T47D (cell line): Measurements from ENCODE around the gene IL36RN.
A peak's percentile ranks its signal among the peaks of the same experiment; 100 is the strongest.

Experiments
- DNase-seq, 2 experiments: peaks; one replicate each; pipeline versions ENCODE4 v3.0.0 to v3.0.0-alpha.2; 2011 to 2012; ENCODE audit warnings: low read depth in 1 of 2, low spot score in 1 of 2
- JUND ChIP-seq: IDR thresholded peaks from 2 replicates; pipeline ENCODE4 v1.6.1; 2012; ENCODE audit warnings: low read depth
- in situ Hi-C: cut with HindIII; loops from 2 replicates; pipeline ENCODE4 v1.10.0; 2016; ENCODE audit warnings: low sequenced_read_pairs, low pct_unique_long_range_greater_than_20kb

IL36RN gene

DNA sequence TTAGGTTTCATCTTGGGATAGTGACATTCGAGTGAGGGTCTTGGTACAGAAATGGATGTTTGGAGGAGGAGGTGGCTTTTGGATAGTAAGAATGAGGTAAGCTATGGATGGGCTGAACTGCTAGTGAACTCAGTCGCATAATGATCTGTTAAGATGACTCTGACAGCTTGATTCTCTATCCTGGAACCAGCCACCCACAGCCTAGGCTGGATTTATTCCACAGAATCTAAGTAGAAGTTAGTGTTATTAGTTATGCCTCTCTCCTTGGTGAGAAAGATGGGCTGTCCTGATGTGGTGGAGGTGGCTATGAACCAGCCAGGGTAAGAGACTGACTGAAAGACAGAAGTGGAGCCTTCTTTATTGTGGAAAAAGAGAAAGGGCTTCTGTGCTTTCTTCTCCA is 31.3 kb upstream of the IL36RN start:
- in situ Hi-C loops = no loop called here
- no peak for TF ChIP-seq JUND
- no peak for DNase-seq

DNA sequence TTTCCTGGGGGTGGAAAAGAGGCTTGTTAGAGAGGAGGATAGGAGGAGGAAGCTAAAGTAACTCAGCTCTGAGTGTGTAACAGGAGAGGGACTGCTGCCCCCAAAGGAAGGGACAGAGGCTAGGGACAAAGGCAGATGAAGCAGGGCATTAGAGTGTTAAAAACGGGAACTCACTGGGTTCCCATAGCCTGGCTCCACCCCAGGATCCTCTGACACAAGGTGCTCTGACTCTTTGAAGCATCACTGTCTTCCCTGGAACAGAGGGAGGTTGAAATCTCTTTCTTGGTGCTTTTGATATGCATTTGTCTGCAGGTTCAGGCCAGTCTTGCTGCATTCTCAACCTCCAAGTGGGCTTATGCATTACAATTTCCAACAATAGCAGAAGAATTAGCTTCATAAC is 30.9 kb upstream of the IL36RN start:
- DNase-seq = no peak
- no peak for TF ChIP-seq JUND
- in situ Hi-C loops = no loop called here

DNA sequence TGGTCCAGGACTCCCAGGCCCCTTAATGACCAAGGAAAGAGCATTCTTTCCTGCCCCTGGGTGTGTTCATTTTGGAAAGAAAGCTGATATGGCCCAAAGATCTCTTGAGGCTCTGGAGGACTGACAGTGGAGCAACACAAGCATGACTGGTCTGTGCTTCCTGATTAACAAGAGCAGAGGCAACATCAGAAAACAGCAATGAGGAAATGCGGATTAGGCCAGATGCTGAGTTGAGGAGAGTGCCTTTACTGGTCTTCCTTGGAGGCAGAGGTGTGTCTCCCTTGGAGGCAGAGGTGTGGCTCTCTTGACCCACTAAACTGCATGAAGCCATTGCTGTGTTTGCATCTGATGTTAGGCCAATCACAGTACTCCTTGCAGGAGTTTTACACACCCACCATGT is 26.3 kb upstream of the IL36RN start:
- no peak for TF ChIP-seq JUND
- DNase-seq = no peak
- in situ Hi-C loops = no loop called here

DNA sequence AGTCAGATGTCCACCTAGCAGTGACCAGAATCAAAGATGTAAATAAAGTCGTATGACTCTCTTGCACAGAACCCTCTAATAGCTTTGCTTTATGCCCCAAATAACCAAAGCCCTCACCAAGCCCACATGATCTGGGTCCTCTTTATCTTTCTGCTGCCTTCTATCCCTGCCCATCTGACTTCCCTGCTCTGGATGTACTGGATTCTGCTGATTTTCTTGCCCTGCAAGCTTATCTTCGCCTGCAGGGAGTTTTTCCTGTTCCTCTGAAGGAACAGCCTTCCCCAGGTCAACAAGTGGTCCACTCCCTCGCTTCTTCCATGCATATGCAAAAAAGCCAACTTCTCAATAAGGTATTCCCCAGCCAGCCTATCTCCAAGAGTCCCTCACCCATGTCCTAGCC is 25.0 kb upstream of the IL36RN start:
- DNase-seq = no peak
- in situ Hi-C loops = no loop called here
- TF ChIP-seq JUND = no peak

DNA sequence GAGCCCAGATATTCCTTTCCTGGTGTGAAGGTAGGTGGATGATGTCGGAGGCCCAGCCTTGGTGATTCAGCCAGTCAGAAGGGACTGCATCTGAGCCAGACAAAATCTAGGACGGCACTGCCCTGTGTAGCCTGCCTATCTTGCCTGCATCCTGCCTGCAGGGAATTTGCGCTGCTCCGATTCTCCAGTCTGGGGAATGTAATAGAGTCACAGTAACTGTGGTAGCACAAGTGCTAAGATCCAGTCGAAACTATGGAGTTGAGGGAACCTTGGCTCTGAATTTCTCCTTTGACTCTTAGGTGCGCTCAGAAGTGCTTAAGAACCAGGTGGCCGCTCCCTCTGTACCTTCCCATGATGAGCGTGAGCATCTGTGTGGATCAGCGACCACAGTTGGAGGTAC is 22.2 kb upstream of the IL36RN start:
- no peak for TF ChIP-seq JUND
- DNase-seq = no peak
- in situ Hi-C loops = no loop called here

DNA sequence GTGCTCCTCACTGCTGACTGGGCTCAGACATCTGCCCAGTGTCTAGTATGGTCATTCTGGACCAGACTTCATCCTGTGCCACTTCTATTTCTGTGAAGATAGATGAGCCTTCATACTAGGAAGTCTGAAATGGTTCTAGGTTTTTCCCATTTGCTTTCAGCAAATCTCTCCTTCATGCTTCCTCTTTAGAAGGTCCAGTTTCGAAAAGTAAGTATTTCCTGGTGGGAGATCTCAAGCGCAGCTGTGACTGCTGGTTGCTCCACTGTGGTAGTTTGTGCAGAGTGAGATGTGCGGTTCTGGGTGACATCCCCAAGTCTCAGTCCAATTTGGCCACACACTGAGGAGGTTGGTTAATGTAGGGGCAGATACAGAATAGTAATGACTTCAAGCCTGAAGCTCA is 20.7 kb upstream of the IL36RN start:
- no peak for TF ChIP-seq JUND
- in situ Hi-C loops = no loop called here

DNA sequence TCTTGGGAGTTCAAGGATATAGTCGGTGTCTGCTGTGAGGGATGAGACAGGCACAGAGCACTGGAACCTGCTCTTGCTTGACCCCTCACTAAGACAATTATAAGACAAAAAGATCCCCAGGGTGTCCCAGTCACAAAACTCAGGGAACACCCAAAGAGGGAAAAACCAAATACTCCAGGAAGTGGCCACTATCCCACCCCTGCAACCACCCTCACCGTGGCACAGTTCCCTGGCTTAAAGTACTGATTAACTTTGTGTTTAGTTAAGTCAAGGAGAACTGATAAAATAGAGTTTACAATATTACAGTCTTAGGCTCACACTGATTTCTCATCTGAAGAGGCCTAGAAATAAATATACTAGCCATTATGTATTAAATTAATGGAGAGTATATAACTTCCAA is 19.8 kb upstream of the IL36RN start:
- in situ Hi-C loops = no loop called here
- DNase-seq = no peak
- TF ChIP-seq JUND = no peak

More for the DNA sequence above, 20.7 kb upstream of the IL36RN start:
- no peak for DNase-seq

DNA sequence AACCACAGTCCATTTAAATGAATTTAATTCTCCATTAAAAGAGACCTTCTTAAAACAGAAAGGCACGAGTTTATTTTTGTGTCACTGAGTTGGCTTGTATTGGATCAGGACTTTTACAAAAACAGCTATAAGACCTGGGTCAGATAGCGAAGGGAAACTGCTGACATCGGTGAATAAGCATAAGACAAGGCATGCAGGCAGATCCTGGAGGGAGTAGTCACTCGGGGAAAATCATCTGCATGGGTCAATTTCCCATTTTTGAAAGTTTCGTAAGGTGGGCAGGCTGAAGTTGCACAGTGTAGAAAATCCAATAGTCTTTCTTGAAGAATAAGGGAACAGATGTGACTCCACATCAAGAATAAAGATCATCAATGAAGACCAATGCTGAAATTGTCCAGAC is 19.3 kb upstream of the IL36RN start:
- in situ Hi-C loops = no loop called here
- no peak for TF ChIP-seq JUND
- DNase-seq = no peak

DNA sequence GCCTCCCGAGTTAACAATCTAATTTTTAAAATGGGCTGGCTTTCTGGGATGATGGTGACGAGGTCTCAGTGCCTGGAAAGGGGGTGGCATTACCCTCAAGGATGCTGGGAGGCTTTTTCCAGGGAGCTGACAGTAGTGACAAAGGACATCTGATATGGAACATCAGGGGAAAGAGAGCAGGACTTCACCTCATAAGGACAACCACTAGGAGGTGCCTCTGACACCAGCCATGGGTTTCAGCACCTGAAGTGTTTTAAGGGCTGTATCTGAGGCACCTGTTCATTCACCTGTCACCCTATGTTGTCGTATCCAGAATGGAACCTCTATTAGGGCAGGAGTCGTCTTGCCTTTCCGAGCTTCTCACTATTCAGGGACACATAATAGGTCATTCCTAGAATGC is 17.1 kb upstream of the IL36RN start:
- no peak for TF ChIP-seq JUND
- in situ Hi-C loops = no loop called here
- peak in 1 of 2 experiments; percentile 40 for DNase-seq

DNA sequence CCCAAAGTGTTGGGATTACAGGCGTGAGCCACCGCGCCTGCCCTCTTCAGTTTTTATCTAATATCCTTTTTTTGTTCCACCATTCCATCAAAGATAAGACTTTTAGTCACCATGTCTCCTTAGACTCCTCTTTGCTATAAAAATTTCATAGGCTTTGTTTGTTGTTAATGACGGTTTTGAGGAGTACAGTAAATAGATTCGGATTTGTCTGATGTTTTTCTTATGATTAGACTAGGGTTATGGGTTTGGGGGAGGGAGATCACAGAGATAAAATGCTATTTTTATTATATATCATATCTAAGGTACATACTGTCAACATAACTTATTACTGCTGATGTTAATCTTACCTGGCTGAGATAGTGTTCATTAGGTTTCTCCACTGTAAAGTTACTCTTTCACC is 12.5 kb upstream of the IL36RN start:
- no peak for DNase-seq
- no peak for TF ChIP-seq JUND
- in situ Hi-C loops = no loop called here

DNA sequence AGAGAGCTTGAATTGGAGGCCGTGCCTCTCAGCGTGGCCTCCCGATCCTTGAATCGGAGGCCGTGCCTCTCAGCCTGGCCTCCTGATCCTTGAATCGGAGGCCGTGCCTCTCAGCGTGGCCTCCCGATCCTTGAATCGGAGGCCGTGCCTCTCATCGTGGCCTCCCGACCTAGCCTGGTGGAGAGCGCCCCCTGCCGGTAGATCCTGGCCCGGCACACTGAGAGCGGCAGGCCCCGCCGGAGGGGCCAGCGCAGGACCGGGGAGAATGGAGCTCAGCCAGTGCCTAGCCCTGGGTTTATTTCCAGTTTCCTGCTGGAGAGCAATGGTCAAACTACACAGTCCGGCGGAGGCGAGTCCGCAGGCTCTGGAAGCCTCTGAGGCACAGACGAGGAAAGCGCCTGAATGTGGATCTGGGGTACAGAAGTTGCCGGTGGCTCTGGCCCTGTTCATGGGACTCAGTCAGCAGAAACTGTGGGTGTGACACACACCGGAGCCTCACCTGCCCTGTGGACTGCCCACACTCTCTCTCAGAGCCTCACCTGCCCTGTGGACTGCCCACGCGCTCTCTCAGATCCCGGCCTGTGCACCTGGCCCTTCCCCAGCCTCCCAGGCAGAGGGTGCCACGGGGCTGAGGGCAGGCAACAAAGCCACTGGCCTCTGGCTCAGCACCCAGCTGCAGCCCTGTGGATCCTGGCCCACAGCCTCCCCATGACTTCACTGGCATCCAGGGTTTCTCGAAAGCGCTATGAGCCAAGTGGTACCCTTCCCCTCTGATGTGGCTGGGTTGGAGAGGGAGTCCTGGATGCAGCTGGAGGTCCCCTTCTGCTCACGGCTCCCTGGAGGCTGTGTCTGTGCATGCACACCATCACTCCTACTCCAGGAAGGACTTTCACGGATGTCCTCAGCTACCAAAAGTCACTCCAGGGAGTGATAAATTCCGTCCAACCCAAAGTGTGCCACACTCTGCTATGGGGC is 7.8 kb upstream of the IL36RN start:
- DNase-seq = no peak
- no peak for TF ChIP-seq JUND
- in situ Hi-C loops = no loop called here

DNA sequence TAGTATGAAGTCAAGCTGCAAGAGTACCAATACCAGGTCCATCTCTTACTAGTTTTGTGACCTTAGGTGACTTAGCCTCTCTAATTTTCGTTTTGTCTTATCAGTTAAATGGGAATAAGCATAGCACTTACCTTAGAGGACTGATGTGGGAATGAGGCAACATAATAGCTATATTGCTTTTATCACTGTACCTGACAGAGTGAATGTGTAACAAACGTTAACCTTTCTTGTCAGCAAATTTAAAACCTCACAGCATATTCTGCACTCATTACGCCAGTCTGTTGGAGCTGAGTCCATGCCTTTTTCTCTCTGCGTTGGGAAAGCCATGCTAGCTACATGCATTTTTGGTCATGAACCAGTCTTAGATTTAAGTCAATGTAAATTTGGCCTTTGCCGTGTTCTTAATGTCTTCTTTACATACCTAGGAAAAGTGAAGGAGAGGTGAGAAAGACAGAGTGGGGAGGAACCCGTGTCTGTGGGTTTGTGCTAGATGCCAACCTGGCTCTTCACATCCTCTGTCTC is 6.5 kb upstream of the IL36RN start, which contains the start of gene IL36B:
TSS of gene IL36B (minus strand) at position 472 of the 522 bp plus-strand sequence.
- in situ Hi-C loops = no loop called here
- DNase-seq = no peak
- TF ChIP-seq JUND = no peak

DNA sequence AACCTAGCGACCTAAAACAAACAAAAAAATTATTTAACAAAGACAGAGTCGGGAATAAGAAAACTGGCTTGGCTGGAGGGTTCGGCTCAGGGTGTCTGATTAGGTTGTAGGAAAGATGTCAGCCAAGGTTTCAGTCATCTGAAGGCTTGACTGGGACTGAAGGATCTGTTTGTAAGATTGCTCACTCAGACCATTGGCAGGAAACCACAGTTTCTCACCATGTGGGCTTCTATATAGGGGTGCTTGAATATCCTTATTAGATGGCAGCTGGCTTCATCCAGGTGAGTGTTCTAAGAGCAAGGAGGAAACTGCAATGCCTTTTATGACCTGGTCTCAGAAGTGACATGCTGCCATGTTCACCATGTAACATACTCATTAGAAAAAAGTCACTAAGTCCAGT is 5.3 kb upstream of the IL36RN start:
- TF ChIP-seq JUND = no peak
- in situ Hi-C loops = no loop called here
- no peak for DNase-seq
